Putamen (tissue), 1 donor: Measurements from ENCODE around the gene FRMD5.
"Not testable (repeated sequence)": the region's sequence is repeated elsewhere in the genome, so short reads cannot be mapped to it uniquely, and the experiment has no call there.

ENCODE experiments used
- DNase-seq: peaks from one replicate; pipeline ENCODE4 v3.0.0-alpha.2; 2016; ENCODE audit warnings: low spot score

Gene FRMD5

GRCh38 chr15:43831519-43832052 is 363.5 kb downstream of the FRMD5 start:
- DNase-seq = not testable (repeated sequence)

GRCh38 chr15:43830691-43831275 is 364.3 kb downstream of the FRMD5 start:
- DNase-seq = not testable (repeated sequence)

- DNase-seq = not testable (repeated sequence)
These were observed 365.0 kb downstream of the FRMD5 start for GRCh38 chr15:43829951-43830540.

GRCh38 chr15:43828061-43828657 is 366.9 kb downstream of the FRMD5 start:
- no peak for DNase-seq

DNA sequence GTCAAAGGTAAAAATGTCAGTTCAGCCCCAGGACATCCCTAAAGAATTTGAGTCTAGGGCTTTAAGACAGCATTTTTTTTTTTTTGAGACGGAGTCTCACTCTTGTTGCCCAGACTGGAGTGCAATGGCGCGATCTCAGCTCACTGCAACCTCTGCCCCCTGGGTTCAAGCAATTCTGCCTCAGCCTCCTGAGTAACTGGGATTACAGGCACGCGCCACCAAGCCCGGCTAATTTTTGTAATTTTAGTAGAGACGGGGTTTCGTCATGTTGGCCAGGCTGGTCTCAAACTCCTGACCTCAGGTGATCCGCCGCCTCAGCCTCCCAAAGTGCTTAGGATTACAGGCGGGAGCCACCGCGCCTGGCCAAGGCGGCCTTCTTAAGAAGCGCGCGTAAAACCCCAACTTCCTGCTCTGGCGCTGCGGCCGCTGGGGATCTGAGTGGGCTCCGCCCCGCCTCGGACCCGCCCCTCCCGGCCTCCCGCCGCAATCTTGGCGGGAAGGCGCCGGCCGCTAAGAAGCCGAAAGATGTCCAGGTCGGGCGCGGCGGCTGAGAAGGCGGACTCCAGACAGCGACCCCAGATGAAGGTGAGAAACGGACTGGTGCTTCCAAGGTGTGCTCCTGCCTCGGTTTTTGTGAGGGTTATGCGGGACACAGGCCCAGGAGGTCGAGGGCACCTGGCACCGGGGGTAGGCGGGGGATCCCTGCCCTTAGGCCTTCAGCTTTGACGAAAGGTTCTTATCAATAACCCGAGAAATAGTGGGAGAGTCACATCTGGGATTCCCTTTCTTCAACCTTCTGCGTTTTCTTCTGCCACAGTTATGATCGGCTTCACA is 368.3 kb downstream of the FRMD5 start, which contains the start of gene WDR76:
Gene WDR76, plus strand, starts transcription at position 495 of the 834 bp plus-strand sequence. Its CDS starts 31 bp downstream, at position 526.
- peak; percentile 45 for DNase-seq

GRCh38 chr15:43826029-43826507 is 369.0 kb downstream of the FRMD5 start:
- DNase-seq = no peak

DNA sequence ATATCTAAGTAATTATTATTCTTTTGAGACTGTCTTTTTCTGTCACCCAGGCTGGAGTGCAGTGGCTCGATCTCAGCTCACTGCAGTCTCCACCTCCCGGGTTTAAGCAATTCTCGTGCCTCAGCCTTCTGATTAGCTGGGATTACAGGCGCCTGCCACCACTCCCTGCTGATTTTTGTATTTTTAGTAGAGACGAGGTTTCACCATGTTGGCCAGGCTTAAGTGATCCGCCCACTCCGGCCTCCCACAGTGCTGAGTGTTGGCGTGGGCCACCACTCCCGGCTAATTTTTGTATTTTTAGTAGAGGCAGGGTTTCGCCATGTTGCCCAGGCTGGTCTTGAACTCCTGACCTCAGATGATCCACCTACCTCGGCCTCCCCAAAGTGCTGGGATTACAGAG is 369.8 kb downstream of the FRMD5 start:
- not testable (repeated sequence) for DNase-seq

DNA sequence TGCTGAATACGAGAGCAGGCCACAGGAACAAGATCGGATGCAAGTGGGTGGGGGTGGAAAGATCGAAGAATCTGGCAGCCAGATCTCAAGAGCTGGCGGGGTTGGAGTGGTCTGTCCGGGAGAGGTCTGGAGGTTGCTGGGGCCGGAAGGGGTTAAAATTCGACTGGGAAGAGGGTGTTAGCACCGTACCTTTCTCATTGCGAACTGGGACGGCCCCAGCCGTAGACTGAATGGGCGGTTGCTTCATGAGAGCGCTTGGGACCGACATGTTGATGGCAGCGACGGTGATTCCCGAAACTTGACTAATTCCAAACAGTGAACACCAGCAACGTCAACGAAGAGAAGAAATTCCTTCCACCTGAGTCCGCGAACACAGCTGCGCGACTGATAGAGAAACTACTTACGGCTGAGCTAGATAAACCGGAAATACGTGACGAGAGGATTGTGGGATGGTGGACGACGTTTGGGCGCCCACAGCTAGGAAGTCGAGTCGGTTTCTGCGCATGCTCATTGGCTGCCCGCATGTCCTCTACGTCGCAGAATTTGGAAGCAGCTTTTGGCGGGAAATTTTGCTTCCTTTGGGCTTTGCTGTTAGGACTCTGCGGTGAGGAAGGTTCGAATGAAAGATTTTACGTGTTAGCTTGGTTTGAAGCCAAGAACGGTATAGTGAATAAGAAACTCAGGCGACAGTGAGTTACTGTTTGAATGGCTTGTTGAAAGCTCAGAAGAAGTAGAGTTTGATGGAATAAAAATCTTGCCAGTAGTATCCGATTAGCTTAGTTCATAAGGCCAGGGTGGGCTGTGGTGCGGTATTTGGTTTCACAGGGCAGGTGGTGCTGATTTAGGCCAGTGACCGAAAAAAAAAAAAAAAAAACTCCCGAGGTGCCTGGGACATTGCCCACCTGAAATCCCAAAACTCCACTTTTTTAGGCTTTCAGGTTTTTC is 370.5 kb downstream of the FRMD5 start, which contains the start of gene MFAP1:
Gene MFAP1, minus strand, starts transcription at position 389 of the 945 bp plus-strand sequence. Its CDS starts 121 bp downstream, at position 268.
- peak; percentile 97 for DNase-seq

GRCh38 chr15:43821505-43821904 is 373.6 kb downstream of the FRMD5 start:
- no peak for DNase-seq
